NCI-H146 treated with DMSO at 0.1 percent for 48 hours (cell line): Measurements from ENCODE around the gene SERTM1.
A peak's percentile ranks its signal among the peaks of the same experiment; 100 is the strongest.

Experiments used
- DNase-seq: peaks from one replicate; lab custom pipeline; 2025; ENCODE audit not compliant: unreplicated experiment; lab: John Stamatoyannopoulos, UW

Gene SERTM1

GRCh38 chr13:36709136-36709890, 35.5 kb downstream of the SERTM1 start:
- no peak for DNase-seq

DNA sequence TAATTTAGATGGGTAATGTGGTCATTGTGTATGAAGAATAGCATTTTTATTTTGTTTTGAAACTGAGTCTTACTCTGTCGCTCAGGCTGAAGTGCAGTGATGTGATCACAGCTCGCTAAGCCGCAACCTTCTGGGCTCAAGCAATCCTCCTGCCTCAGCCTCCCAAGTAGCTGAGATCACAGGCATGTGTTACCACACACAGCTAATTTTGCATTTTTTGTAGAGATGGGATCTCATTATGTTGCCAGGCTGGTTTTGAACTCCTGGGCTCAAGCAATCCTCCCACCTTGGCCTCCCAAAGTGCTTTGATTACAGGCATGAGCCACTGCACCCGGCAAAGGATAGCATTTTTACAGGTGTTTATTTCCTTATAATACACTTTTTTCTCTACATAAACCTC, 36.6 kb downstream of the SERTM1 start:
- DNase-seq: no peak

DNA sequence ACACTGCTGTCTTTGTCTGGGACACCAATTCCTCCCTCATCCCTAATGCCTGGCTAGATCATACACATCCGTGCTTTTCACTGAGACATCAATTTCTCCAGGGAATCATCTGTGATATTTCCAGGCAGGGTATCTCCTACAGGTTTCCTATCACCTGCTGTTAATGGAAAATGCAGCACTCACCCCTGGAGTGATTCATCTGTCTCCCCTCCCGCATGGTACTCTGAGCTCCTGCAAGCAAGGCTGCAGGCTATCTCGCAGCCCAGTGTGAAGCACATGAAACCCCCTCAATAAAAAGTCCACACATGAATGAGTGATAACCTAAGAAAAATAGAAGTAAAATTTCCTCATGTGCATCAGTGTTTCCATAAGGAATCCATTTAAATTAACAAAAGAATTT, 38.5 kb downstream of the SERTM1 start:
- no peak for DNase-seq

DNA sequence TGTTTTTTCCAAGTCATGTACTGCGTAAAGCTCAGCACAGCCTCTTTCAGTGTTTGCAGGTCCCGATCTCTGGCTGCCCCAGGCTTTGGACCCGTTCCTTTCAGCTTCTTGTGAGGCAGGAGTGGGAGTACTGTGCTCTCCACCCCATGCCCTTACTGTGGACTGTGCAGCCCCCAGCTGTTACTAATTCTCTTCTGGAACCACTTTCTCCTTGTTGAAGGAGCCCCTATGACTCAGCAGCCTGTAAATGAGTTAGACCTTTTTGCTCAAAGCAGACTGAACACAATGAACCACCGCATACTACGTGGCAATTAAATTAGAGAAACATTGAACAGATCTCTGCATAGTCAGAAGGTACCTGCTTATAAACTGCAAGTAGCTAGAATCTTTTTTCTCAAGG, 39.0 kb downstream of the SERTM1 start:
- no peak for DNase-seq

GRCh38 chr13:36713887-36714286, 40.1 kb downstream of the SERTM1 start:
- DNase-seq: no peak

GRCh38 chr13:36715841-36716240, 42.0 kb downstream of the SERTM1 start:
- DNase-seq: no peak

GRCh38 chr13:36717017-36717416, 43.2 kb downstream of the SERTM1 start:
- DNase-seq: no peak

DNA sequence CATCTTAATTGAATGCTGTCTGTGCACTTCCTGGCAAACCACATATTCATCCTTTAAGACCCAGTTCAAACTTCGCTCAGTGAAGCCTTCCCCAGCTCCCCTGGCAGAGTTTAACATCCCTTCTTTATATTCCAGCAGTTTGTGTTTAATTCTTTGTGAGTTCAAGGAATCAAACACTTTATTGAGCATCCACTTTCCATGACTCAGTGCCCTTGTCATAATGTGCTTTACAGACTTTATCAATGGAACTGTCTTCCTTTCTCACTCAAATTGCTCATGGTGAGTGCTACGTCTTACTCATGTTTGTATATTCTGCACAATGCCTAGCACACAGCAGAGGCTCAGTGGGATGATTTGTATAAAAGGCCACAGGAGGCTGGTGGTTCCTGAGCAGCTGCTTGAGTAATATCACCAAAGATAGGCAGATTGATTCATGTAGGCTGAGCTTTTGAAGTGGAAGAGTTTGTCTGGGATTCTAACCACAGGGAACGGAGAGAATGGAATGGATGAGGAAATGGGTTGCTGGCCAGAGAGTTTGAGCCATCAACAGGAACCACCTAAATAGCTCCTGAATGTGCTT, 44.2 kb downstream of the SERTM1 start:
- DNase-seq: no peak

DNA sequence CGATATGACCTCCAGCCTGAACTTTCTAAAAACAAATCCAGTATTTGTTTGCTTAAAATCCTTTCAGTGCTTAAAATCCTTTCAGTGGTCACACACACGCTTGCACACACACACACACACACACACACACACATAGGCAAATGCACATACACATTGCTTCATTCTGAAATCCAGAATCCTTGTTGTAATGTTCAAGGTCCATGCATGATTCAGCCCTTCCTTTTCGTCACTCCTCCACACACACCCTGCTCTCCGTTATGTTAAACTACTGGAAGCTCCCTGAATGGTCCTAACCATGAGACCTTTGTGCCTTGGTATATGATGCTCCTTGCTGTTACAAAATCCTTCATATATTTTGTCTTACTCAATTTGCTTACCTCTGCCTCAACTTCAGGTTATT, 44.9 kb downstream of the SERTM1 start:
- DNase-seq: no peak

- DNase-seq: no peak
These were observed 50.3 kb downstream of the SERTM1 start for GRCh38 chr13:36724141-36724540.

- DNase-seq: no peak
These were observed 52.1 kb downstream of the SERTM1 start for GRCh38 chr13:36725936-36726335.

- no peak for DNase-seq
These were observed 54.2 kb downstream of the SERTM1 start for GRCh38 chr13:36728006-36728405.

DNA sequence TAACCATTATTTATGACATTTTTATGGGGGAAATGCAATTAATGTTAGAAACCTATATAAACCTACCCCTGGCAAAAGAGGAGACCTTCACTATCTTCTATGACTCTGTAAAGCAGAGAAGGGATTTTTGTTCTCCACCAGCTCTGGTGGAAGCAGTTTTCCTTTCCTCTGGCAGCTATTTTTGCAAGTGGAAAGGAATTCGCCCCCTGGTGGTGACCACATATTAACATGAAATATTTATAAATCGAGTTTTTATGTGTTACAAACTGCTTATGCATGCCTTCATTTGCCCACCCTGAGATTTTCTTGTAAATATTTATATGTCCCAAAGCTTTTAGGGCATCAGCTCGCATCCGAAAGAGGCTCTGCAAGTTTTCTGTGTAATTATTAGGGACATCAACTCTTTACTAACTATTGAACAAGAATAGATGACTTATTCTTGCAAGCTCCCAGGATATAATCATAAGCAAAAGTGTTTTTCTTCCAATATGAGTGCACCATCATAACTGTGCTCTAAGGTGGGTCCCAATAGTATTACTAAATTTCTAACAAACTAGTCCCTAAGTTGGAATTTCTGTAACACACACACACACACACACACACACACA, 62.4 kb downstream of the SERTM1 start:
- peak; percentile 66 for DNase-seq

GRCh38 chr13:36737524-36738083, 63.8 kb downstream of the SERTM1 start:
- DNase-seq: no peak

DNA sequence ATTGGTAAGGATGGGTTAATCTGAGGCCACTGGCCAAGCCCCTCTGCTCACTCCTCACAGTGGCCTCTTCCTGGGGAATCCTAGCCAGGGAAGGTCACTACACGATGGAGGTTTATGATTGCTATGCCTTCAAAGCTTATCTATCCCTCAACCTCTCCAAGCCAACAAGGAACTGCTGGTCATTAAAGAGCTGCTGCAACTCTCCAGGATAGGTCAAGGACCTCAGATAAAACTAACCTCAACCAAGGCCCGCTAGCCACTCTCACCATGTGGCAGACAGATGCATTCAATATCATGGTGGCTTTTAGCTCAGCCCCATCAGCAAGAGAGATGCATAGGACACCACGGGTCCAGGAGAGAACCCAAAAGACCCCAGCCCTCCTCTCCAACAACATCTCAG, 71.6 kb downstream of the SERTM1 start:
- no peak for DNase-seq

- no peak for DNase-seq
These were observed 72.2 kb downstream of the SERTM1 start for GRCh38 chr13:36746051-36746450.
